Coronary artery (tissue), 2 donors: ENCODE measurements around the gene OGA.
A peak's percentile ranks its signal among the peaks of the same experiment; 100 is the strongest.

Experiments
- DNase-seq: peaks from one replicate; pipeline ENCODE4 v3.0.0-alpha.2; 2017; ENCODE audit warnings: low spot score
- H3K27ac ChIP-seq, 2 donors: fragments of 200-600 bp; sonication (generic); one replicate each; pipeline ENCODE4 v1.5.1; 2016 to 2019
- H3K4me3 ChIP-seq: fragments of 200-600 bp; sonication (generic); 2 replicates; pipeline ENCODE4 v1.5.1; 2016; ENCODE audit warnings: mild to moderate bottlenecking, moderate library complexity
- TF ChIP-seq, protein P1 (sequence below): fragments of 200-600 bp; sonication (generic); IDR thresholded peaks from one replicate; pipeline ENCODE4 v1.5.1; 2019; ENCODE audit warnings: antibody characterized with exemption

OGA gene

DNA sequence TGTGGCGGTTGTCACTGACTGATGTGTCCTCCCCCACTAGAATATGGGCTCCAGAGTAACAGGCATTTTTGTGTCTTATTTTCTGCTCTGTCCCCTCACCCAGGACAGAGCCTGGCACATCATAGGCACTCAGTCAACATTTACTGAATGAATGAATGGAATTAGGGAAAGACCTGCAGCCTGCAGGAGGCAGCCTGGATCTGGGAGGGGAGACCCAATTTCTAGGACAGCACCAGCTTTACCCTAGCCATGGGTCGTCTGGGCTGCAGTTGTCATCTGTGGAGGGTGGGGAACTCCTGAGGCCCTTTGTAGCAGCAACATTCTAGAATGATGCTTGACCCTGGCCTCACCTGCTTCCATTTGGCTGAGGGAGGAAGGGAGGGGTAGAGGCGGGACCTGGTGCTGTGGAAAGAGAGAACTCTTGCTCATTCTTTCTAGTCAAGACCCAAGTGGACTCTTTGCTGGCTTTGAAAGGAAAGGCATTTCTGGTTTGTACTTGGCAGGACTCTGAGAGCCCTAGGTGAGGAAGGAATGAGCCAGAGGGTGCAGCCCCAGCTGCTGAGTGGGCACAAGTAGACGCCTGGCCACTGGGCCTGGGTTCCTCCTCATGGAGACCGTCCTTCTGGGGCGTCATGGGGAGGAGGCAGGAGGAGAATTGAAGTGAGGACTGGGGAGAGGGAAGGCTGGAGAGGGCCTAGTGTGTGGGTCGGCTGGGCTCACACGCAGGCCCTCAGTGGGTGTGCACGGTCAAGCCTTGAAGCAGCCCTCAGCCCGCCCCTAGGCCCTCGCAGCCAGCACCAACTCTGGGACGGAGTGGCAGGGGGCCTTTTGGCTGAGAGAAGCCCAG, 51.3 kb downstream of the OGA start:
- Histone ChIP-seq H3K4me3 (no peak overlapping the region), H3K27ac (no peak overlapping the region)
- TF ChIP-seq, protein P1, sequence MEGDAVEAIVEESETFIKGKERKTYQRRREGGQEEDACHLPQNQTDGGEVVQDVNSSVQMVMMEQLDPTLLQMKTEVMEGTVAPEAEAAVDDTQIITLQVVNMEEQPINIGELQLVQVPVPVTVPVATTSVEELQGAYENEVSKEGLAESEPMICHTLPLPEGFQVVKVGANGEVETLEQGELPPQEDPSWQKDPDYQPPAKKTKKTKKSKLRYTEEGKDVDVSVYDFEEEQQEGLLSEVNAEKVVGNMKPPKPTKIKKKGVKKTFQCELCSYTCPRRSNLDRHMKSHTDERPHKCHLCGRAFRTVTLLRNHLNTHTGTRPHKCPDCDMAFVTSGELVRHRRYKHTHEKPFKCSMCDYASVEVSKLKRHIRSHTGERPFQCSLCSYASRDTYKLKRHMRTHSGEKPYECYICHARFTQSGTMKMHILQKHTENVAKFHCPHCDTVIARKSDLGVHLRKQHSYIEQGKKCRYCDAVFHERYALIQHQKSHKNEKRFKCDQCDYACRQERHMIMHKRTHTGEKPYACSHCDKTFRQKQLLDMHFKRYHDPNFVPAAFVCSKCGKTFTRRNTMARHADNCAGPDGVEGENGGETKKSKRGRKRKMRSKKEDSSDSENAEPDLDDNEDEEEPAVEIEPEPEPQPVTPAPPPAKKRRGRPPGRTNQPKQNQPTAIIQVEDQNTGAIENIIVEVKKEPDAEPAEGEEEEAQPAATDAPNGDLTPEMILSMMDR: no peak
- no peak for DNase-seq

DNA sequence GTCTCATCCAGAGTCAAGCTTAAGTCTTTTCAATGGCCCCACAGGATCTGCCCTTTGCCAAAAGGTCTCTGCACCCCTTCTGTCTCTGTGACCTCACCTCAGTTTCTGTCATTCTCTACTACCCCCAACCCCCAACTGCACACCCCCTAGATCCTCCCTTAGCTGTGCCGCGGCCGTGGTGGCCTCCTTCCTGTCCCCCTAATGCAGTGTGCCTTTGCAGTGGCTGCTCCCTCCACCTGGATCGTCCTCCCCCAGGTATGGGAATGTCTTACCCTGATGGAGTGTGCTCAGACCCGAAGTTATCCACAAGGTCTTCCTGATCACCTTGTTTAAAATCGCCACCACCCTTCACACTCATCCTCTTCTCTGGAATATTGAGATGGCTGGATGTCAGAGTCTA, 51.9 kb downstream of the OGA start:
- no peak for DNase-seq
- H3K27ac ChIP-seq: no peak overlapping the region
- TF ChIP-seq, protein P1: no peak
- no peak overlapping the region for H3K4me3 ChIP-seq

DNA sequence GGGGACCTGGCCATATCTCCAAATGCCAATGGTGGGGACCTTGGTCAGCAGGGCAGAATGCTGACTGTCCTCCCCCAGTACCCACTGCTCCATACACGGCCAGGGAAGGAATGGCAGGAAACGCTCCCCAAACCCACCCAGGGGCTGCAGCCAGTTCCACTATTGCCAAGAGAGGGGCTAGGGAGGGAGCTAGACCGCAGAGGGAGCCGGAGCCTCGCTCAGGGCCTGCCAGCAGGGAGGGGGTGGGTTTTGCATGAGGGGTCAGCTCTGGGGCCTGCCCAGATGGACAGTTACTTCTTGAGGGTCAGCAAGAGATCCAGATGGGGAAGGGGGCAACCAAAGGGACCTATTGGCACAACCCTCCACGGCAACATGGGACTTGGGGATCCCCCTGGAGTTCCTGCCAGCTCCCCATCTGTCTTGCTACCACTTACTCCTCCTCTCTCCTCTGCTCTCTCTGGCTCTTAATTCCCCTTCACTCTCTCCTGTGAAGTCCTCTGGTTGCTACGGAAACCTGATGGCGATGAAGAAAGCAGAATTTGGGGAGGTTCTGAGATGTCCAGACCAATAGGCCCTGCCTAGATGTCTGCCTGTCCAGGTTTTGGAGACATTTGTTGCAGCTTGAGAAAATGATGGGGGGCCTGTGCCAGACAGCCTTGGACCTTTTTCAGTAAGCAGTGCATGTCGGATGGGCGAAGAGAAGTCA, 55.0 kb downstream of the OGA start:
- Histone ChIP-seq H3K4me3 (no peak overlapping the region), H3K27ac (no peak overlapping the region)
- DNase-seq: peak; percentile 60
- TF ChIP-seq, protein P1: no peak

DNA sequence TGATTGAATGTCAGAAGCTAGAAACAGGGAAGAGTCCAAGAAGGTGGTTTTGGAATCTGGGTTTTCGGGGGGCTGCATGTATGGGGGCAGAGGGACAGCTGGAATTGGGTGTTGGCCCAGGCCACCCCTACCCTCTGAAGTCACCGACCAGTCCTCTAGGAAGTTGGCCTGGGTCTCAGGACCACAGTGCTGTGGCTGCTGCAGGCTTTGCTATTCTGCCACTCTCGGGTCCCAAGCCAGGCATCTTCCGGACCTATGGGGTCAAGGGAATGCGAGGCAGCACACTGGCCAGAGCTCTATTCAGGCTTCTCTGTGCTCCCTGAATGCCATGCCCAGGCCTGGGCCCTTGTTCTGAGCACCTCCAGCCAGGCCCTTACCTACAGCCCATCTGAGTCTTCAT, 55.5 kb downstream of the OGA start:
- Histone ChIP-seq H3K4me3 (no peak overlapping the region), H3K27ac (no peak overlapping the region)
- no peak for DNase-seq
- TF ChIP-seq, protein P1: no peak

GRCh38 chr10:101761226-101761625, 57.0 kb downstream of the OGA start:
- no peak overlapping the region for H3K27ac ChIP-seq
- TF ChIP-seq, protein P1: no peak
- no peak overlapping the region for H3K4me3 ChIP-seq
- DNase-seq: no peak

GRCh38 chr10:101760510-101760909, 57.7 kb downstream of the OGA start:
- H3K27ac ChIP-seq: no peak overlapping the region
- no peak for DNase-seq

More at GRCh38 chr10:101760510-101760909, 57.7 kb downstream of the OGA start:
- H3K4me3 ChIP-seq: no peak overlapping the region
- TF ChIP-seq, protein P1: no peak
